ENCODE data around the gene COBL. TPM values are rescaled to one million over a fixed set of nuclear protein-coding genes. Genes with fewer than 3 reads are reported as not detected.

Gene COBL
- polyA plus RNA-seq, 3 donors, result not detected

DNA sequence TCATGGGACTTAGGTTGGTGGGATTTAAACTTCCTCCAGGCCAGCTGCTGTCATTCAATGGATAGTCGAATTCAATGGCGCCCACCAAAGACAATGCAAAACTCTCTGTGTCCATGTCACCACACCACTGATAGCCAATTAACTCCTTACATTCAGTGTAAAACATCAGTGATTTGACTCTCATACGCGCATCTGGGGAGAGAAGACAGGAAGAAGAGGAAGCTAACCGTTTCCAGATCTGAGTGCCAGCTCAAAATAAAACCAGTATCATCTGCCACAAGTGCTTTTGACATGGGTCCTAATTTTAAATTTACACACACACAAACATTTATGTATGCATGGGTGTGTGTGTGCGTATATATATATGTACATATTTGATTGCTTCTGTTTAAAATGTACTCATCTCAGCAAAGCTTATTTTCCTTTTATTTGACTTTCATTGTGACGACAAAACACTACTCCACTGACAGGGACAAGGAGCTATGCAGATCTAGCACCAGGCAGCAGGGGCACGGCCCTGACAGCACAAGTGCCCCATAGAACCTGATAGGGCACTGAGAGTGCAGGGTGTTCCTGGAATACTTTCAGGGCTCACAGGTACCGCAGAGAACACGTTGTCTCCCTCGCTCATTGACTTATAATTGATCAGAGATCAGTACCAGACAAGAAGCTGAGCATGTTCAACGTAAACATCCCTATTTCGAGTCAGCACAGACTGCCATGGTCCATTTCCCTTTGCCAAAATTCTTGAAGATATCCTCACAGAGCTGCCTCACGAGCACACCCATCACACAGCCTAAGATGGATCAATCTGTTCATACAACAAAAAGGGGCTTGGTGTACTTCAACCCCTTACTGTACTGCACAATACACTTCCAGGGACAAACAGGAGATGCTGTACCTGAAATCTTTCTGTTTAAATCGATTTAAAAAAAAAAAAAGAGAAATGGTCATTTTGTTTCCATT is 176.1 kb downstream of the COBL start:
- WGBS (ENCODE audit: insufficient coverage), result 86% methylated on average over 6 of the region's 15 CpGs
- no peak overlapping the region for H3K27ac Mint-ChIP-seq
- TF ChIP-seq, protein P1, sequence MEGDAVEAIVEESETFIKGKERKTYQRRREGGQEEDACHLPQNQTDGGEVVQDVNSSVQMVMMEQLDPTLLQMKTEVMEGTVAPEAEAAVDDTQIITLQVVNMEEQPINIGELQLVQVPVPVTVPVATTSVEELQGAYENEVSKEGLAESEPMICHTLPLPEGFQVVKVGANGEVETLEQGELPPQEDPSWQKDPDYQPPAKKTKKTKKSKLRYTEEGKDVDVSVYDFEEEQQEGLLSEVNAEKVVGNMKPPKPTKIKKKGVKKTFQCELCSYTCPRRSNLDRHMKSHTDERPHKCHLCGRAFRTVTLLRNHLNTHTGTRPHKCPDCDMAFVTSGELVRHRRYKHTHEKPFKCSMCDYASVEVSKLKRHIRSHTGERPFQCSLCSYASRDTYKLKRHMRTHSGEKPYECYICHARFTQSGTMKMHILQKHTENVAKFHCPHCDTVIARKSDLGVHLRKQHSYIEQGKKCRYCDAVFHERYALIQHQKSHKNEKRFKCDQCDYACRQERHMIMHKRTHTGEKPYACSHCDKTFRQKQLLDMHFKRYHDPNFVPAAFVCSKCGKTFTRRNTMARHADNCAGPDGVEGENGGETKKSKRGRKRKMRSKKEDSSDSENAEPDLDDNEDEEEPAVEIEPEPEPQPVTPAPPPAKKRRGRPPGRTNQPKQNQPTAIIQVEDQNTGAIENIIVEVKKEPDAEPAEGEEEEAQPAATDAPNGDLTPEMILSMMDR (IDR thresholded peaks at IDR 0.05), result no peak
- Histone ChIP-seq H3K36me3 (replicated peaks in 1 of 2; ENCODE audit: control insufficient read depth in 1 of 2, insufficient read depth in 2 of 2, low read length in 2 of 2) (no peaks in the 10 kb centered on the region), H3K4me3 (replicated peaks in 1 of 3; ENCODE audit: low read depth in 2 of 3, low read length in 3 of 3) (no peak overlapping the region), H3K9me3 (replicated peaks in 1 of 2; ENCODE audit: control insufficient read depth in 1 of 2, insufficient read depth in 1 of 2, low read length in 2 of 2) (no peaks in the 10 kb centered on the region), H3K4me2 (replicated peaks; ENCODE audit: extremely low read depth, low read length, poor library complexity, severe bottlenecking) (no peak overlapping the region), H3K27me3 (ENCODE audit: control insufficient read depth in 2 of 2, insufficient read depth in 2 of 2, low read length in 2 of 2) (no peaks in the 10 kb centered on the region), H3K79me2 (ENCODE audit: insufficient read depth, low read length) (no peaks in the 10 kb centered on the region), H3K4me1 (ENCODE audit: control insufficient read depth in 1 of 2, insufficient read depth in 2 of 2, low read length in 2 of 2) (no peaks in the 10 kb centered on the region), H3K9ac (ENCODE audit: insufficient read depth, low read length, poor library complexity, severe bottlenecking) (no peak overlapping the region), H3K27ac (ENCODE audit: low read depth in 1 of 2, low read length in 2 of 2) (no peak overlapping the region), H2AFZ (ENCODE audit: insufficient read depth, low read depth, low read length, poor library complexity, severe bottlenecking) (no peak overlapping the region), H4K20me1 (ENCODE audit: insufficient read depth, low read length) (no peaks in the 10 kb centered on the region)
- no peaks in the 10 kb centered on the region for H3K36me3 Mint-ChIP-seq
- peaks cover 0 to 4% (median 2%) of the 10 kb centered on the region in 7 donors for H3K9me3 Mint-ChIP-seq
- DNase-seq, result no peak
- intact Hi-C loops (cut with micrococcal nuclease), result no loop called here
- H3K27me3 Mint-ChIP-seq (ENCODE audit: low read depth in 3 of 3), result peaks cover 0 to 9% (median 3%) of the 10 kb centered on the region in 3 donors
- no peaks in the 10 kb centered on the region for H3K4me1 Mint-ChIP-seq
- H3K4me3 Mint-ChIP-seq, result no peak overlapping the region

GRCh38 chr7:51139796-51140195 is 176.8 kb downstream of the COBL start:
- no peaks in the 10 kb centered on the region for H3K79me2 ChIP-seq (ENCODE audit: insufficient read depth, low read length)
- H3K9me3 ChIP-seq (replicated peaks in 1 of 2; ENCODE audit: control insufficient read depth in 1 of 2, insufficient read depth in 1 of 2, low read length in 2 of 2), result no peaks in the 10 kb centered on the region
- Mint-ChIP-seq H3K27ac (no peak overlapping the region), H3K4me3 (no peak overlapping the region), H3K4me1 (no peaks in the 10 kb centered on the region), H3K27me3 (ENCODE audit: low read depth in 3 of 3) (peaks cover 0 to 9% (median 3%) of the 10 kb centered on the region in 3 donors), H3K36me3 (no peaks in the 10 kb centered on the region), H3K9me3 (no peaks in the 10 kb centered on the region)
- WGBS (ENCODE audit: insufficient coverage), result no CpG with 5 or more reads among the region's 1 CpG
- H3K9ac ChIP-seq (ENCODE audit: insufficient read depth, low read length, poor library complexity, severe bottlenecking), result no peak overlapping the region
- TF ChIP-seq, protein P1 (IDR thresholded peaks at IDR 0.05), result no peak
- H4K20me1 ChIP-seq (ENCODE audit: insufficient read depth, low read length), result no peaks in the 10 kb centered on the region
- H3K4me2 ChIP-seq (replicated peaks; ENCODE audit: extremely low read depth, low read length, poor library complexity, severe bottlenecking), result no peak overlapping the region
- intact Hi-C loops (cut with micrococcal nuclease), result no loop called here
- H3K4me1 ChIP-seq (ENCODE audit: control insufficient read depth in 1 of 2, insufficient read depth in 2 of 2, low read length in 2 of 2), result no peaks in the 10 kb centered on the region
- no peaks in the 10 kb centered on the region for H3K27me3 ChIP-seq (ENCODE audit: control insufficient read depth in 2 of 2, insufficient read depth in 2 of 2, low read length in 2 of 2)
- no peak for DNase-seq
- H2AFZ ChIP-seq (ENCODE audit: insufficient read depth, low read depth, low read length, poor library complexity, severe bottlenecking), result no peak overlapping the region
- no peak overlapping the region for H3K27ac ChIP-seq (ENCODE audit: low read depth in 1 of 2, low read length in 2 of 2)
- H3K36me3 ChIP-seq (replicated peaks in 1 of 2; ENCODE audit: control insufficient read depth in 1 of 2, insufficient read depth in 2 of 2, low read length in 2 of 2), result no peaks in the 10 kb centered on the region
- no peak overlapping the region for H3K4me3 ChIP-seq (replicated peaks in 1 of 3; ENCODE audit: low read depth in 2 of 3, low read length in 3 of 3)

Data from CD14-positive monocyte (primary cell).